ENCODE data around the gene ARL4A. TPM values are rescaled to one million over a fixed set of nuclear protein-coding genes. Genes with fewer than 3 reads are reported as not detected.

ARL4A gene
- total and polyA plus RNA-seq, 9 of the 15 experiments (the other 6 are each of a cell fraction or from before 2014, with no cell fraction given) = 118 to 688 (median 172) TPM

GRCh38 chr7:12712236-12712635 lies 24.8 kb downstream of the ARL4A start (continued):
- no peak for TF ChIP-seq ZMIZ1 (IDR thresholded peaks at IDR 0.05; ENCODE audit: low read depth in 2 of 2, low read length in 2 of 2)
- no peak for TF ChIP-seq KLF10 (CRISPR knock-in tag; IDR thresholded peaks at IDR 0.05)
- TF ChIP-seq ZBTB40 (IDR thresholded peaks at IDR 0.05) = no peak
- TF ChIP-seq ZBTB40 (CRISPR knock-in tag; IDR thresholded peaks at IDR 0.05) = no peak
- 0 out of 2 replicates have a peak, but pooled peaks have one; percentile 34 for TF ChIP-seq SOX6 (IDR thresholded peaks at IDR 0.05)
- TF ChIP-seq SMAD2 (IDR thresholded peaks at IDR 0.05; ENCODE audit: low read depth, low read length) = no peak
- TF ChIP-seq CREB3L1 (IDR thresholded peaks at IDR 0.05; ENCODE audit: borderline replicate concordance, low read depth) = no peak
- TF ChIP-seq SRSF1 (IDR thresholded peaks at IDR 0.05; ENCODE audit: low read depth, low read length) = no peak
- TF ChIP-seq DIDO1 (tag; IDR thresholded peaks at IDR 0.05; ENCODE audit: low read depth) = no peak
- peak; percentile 27; the same call in 1 of the 2 replicates for TF ChIP-seq ETV1 (tag; conservative IDR thresholded peaks at IDR 0.05; ENCODE audit: low read depth)
- no peak for TF ChIP-seq CEBPG (CRISPR knock-in tag; IDR thresholded peaks at IDR 0.05)
- peak in 1 of 2 experiments; percentile 43; a peak in 1 of 4 replicates for TF ChIP-seq CEBPG (tag; conservative IDR thresholded peaks at IDR 0.05 in 1 of 2, IDR thresholded peaks at IDR 0.05 in 1 of 2)
- peak; percentile 68 for TF ChIP-seq CEBPB (tag; IDR thresholded peaks at IDR 0.05)
- TF ChIP-seq ZNF224 (CRISPR knock-in tag; IDR thresholded peaks at IDR 0.05) = no peak
- no peak for TF ChIP-seq ZFP36 (IDR thresholded peaks at IDR 0.05; ENCODE audit: low read depth, low read length, partially characterized antibody)
- no peak for TF ChIP-seq C11orf30 (IDR thresholded peaks at IDR 0.05; ENCODE audit: low read depth)
